ENCODE results near the gene JAKMIP2.

DNA sequence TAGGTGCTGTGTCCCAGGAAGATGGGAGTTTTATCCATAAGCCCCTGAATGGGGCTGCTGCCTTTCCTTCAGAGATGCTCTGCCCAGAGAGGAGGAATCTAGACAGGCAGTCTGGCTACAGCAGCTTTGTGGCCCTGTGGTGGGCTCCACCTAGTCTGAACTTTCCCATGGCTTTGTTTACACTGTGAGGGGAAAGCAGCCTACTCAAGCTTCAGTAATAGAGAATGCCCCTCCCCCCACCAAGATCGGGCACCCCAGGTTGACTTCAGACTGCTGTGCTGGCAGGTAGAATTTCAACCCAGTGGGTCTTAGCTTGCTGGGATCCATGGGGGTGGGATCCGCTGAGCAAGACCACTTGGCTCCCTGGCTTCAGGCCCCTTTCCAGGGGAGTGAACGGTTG lies 171.7 kb downstream of the JAKMIP2 start:
- TF ChIP-seq CTCF (conservative IDR thresholded peaks at IDR 0.05; ENCODE audit: low read length) (no peak), EZH2phosphoT487 (IDR thresholded peaks at IDR 0.05; ENCODE audit: borderline replicate concordance) (no peak)
